Nephron progenitor cell (in vitro differentiated cells): ENCODE measurements around the gene CCDC183.
A peak's percentile ranks its signal among the peaks of the same experiment; 100 is the strongest.

Experiments
- DNase-seq: peaks from one replicate; pipeline ENCODE4 v3.0.0; 2021
- H3K27ac Mint-ChIP-seq: 2 replicates; pipeline ENCODE4 v1.8.0; 2021; ENCODE audit warnings: mild to moderate bottlenecking, moderate library complexity, mixed read lengths
- H3K27me3 Mint-ChIP-seq: 2 replicates; pipeline ENCODE4 v1.8.0; 2021; ENCODE audit warnings: mild to moderate bottlenecking, low read depth, mixed read lengths; ENCODE audit not compliant: poor library complexity
- H3K36me3 Mint-ChIP-seq: 2 replicates; pipeline ENCODE4 v1.8.0; 2021; ENCODE audit warnings: low read depth, mixed read lengths
- H3K4me1 Mint-ChIP-seq: 2 replicates; pipeline ENCODE4 v1.8.0; 2021; ENCODE audit warnings: mixed read lengths
- H3K4me3 Mint-ChIP-seq: 2 replicates; pipeline ENCODE4 v1.8.0; 2021; ENCODE audit warnings: mild to moderate bottlenecking, moderate library complexity, mixed read lengths
- H3K9me3 Mint-ChIP-seq: 2 replicates; pipeline ENCODE4 v1.8.0; 2021; ENCODE audit warnings: mild to moderate bottlenecking, moderate library complexity, mixed read lengths
- TF ChIP-seq, protein P1 (sequence below): fragments of 200-600 bp; sonication (generic); IDR thresholded peaks from 2 replicates; pipeline ENCODE4 v1.5.0; 2021; ENCODE audit warnings: antibody characterized with exemption

The CCDC183 gene

DNA sequence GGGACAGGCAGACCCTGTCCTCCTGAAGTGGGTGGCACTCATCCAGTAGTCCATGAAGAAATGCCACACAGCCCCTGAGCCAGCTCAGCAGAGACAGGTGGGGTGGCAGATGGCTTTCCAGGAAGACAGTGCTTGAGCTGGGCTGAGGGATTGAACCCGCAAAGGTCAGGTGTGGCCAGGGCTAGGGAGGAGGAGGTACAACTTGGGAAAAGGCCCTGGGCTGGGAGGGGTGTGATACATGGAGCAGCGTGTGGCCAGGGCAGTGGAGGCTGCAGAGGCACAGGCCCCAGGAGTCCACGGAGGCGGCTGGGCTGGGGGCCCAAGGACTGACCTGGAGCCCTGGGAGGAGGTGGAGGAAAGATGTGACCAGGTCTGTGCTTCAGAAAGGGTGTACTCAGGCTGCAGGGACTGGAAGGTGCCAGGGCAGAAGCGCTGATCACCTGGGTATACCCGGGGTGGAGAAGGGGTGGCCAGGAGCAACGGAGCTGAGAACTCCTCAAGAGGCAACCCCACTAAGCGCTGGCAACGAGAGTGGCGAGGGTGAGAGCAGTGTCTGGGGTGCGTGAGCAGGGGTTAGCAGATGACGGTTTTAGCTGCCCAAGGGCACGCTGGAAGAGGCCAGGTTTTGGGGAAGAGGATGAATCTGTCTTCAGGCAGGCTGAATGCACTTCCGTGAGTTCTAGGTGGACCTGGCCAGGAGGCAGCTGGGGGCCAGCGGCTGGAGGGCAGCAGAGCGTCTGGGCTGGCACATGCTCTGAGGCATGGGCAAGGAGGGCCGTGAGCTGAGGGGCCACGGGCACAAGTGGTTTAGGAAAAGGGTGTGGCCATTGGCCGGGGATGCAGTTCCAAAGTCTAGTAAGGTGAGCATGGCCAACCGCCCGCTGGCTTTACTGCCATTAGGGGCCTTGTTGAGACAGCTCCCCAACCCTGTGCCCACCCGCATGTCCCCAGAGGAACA lies 7.7 kb downstream of the CCDC183 start:
- peaks cover 14% of the 10 kb centered on the region for H3K36me3 Mint-ChIP-seq
- no peak for DNase-seq
- TF ChIP-seq, protein P1, sequence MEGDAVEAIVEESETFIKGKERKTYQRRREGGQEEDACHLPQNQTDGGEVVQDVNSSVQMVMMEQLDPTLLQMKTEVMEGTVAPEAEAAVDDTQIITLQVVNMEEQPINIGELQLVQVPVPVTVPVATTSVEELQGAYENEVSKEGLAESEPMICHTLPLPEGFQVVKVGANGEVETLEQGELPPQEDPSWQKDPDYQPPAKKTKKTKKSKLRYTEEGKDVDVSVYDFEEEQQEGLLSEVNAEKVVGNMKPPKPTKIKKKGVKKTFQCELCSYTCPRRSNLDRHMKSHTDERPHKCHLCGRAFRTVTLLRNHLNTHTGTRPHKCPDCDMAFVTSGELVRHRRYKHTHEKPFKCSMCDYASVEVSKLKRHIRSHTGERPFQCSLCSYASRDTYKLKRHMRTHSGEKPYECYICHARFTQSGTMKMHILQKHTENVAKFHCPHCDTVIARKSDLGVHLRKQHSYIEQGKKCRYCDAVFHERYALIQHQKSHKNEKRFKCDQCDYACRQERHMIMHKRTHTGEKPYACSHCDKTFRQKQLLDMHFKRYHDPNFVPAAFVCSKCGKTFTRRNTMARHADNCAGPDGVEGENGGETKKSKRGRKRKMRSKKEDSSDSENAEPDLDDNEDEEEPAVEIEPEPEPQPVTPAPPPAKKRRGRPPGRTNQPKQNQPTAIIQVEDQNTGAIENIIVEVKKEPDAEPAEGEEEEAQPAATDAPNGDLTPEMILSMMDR, result no peak
- peak overlapping the region; percentile 83 for H3K27ac Mint-ChIP-seq
- peaks cover 35% of the 10 kb centered on the region for H3K4me1 Mint-ChIP-seq
- H3K4me3 Mint-ChIP-seq, result no peak overlapping the region
- H3K9me3 Mint-ChIP-seq, result no peaks in the 10 kb centered on the region
- H3K27me3 Mint-ChIP-seq, result peaks cover 5% of the 10 kb centered on the region

GRCh38 chr9:136804509-136805206 lies 8.5 kb downstream of the CCDC183 start:
- TF ChIP-seq, protein P1, result no peak
- Mint-ChIP-seq H3K27me3 (no peaks in the 10 kb centered on the region), H3K4me1 (peaks cover 44% of the 10 kb centered on the region), H3K36me3 (peaks cover 16% of the 10 kb centered on the region), H3K27ac (no peak overlapping the region), H3K4me3 (no peak overlapping the region), H3K9me3 (no peaks in the 10 kb centered on the region)
- no peak for DNase-seq

DNA sequence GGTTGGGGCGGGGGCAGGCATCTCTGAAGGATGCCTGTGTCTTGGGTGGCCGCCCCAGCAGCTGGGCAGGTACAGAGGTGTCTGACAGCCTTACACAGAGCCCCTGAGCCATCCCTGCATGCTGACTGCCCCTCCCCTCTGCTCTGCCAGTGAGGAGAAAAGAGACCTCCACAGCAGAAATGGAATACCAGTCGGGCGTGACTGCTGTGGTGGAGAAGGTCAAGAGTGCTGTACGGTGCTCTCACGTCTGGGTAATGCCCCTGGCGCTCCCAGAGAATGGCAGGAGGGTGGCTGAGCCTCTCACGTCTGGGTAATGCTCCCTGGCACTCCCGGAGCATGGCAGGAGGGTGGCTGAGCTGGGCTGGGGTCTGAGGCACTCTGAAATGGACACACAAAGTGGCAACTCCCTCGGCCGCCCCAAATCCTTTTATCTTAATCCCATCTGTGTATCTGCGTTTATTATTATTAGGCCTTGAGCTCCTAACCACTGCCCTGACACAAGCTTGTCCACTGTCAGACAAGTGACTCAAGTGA lies 9.1 kb downstream of the CCDC183 start:
- Mint-ChIP-seq H3K9me3 (no peaks in the 10 kb centered on the region), H3K27ac (no peak overlapping the region), H3K27me3 (no peaks in the 10 kb centered on the region), H3K4me1 (peaks cover 46% of the 10 kb centered on the region), H3K4me3 (peak overlapping the region; percentile 60), H3K36me3 (peaks cover 22% of the 10 kb centered on the region)
- no peak for DNase-seq
- TF ChIP-seq, protein P1, result no peak

GRCh38 chr9:136806067-136806466 lies 9.9 kb downstream of the CCDC183 start:
- no peak for DNase-seq
- TF ChIP-seq, protein P1, result no peak
- no peaks in the 10 kb centered on the region for H3K27me3 Mint-ChIP-seq
- H3K9me3 Mint-ChIP-seq, result no peaks in the 10 kb centered on the region
- H3K4me3 Mint-ChIP-seq, result peak overlapping the region; percentile 85
- peaks cover 46% of the 10 kb centered on the region for H3K4me1 Mint-ChIP-seq
- H3K27ac Mint-ChIP-seq, result no peak overlapping the region
- H3K36me3 Mint-ChIP-seq, result peaks cover 27% of the 10 kb centered on the region

DNA sequence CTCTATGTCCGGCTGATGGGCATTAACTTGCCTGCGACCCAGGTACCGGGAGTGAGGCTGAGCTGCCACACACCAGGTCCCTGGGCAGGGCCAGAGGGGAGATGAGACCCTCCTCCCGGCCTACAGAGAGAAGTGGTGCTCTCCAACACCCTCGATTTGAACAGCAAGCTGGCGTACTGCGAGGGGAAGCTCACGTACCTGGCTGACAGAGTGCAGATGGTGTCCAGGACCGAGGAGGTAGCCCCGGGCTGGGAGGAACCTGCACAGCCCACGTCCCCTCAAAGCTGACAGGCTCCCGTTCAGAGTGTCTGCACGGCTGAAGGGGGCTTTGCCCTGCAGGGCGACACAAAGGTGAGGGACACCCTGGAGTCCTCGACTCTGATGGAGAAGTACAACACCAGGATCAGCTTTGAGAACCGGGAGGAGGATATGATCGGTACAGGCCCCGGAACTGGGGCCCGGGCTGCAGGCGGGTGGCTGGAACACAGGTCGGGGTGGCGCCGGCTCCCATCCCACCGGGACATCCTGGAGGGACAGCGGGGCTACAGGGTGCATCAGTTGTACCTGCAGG lies 10.6 kb downstream of the CCDC183 start:
- Mint-ChIP-seq H3K36me3 (peaks cover 29% of the 10 kb centered on the region), H3K27me3 (no peaks in the 10 kb centered on the region), H3K4me3 (peak overlapping the region; percentile 85), H3K4me1 (peaks cover 45% of the 10 kb centered on the region), H3K9me3 (no peaks in the 10 kb centered on the region), H3K27ac (no peak overlapping the region)
- TF ChIP-seq, protein P1, result no peak
- DNase-seq, result no peak
